Smooth muscle cell (in vitro differentiated cells): ENCODE measurements around the gene PPP1R12B. TPM values are rescaled to one million over a fixed set of nuclear protein-coding genes. Genes with fewer than 3 reads are reported as not detected.

Source experiments
- DNase-seq: peaks from one replicate; lab custom pipeline; 2025; ENCODE audit not compliant: unreplicated experiment; lab: John Stamatoyannopoulos, UW
- H2AFZ ChIP-seq: fragments of 200-600 bp; sonication (generic); 2 replicates; pipeline ENCODE4 v1.6.0; 2016; ENCODE audit warnings: antibody characterized with exemption, low read depth, mild to moderate bottlenecking
- H3F3A ChIP-seq: fragments of 200-600 bp; sonication (generic); 2 replicates; pipeline ENCODE4 v1.6.0; 2017; ENCODE audit warnings: antibody characterized with exemption, low read depth
- H3K27ac ChIP-seq: fragments of 200-600 bp; sonication (generic); 2 replicates; pipeline ENCODE4 v1.5.1; 2016; ENCODE audit warnings: low read depth, mild to moderate bottlenecking
- H3K27me3 ChIP-seq: fragments of 200-600 bp; sonication (generic); 2 replicates; pipeline ENCODE4 v1.6.1; 2016; ENCODE audit warnings: low read depth, mild to moderate bottlenecking
- H3K36me3 ChIP-seq: fragments of 200-600 bp; sonication (generic); 2 replicates; pipeline ENCODE4 v1.5.1; 2016; ENCODE audit warnings: low read depth
- H3K4me1 ChIP-seq: fragments of 200-600 bp; sonication (generic); 2 replicates; pipeline ENCODE4 v1.5.1; 2016; ENCODE audit warnings: low read depth
- H3K4me2 ChIP-seq: fragments of 200-600 bp; sonication (generic); 2 replicates; pipeline ENCODE4 v1.6.0; 2016; ENCODE audit warnings: mild to moderate bottlenecking
- H3K4me3 ChIP-seq: fragments of 200-600 bp; sonication (generic); 2 replicates; pipeline ENCODE4 v1.5.1; 2016; ENCODE audit warnings: mild to moderate bottlenecking
- H3K79me2 ChIP-seq: fragments of 200-600 bp; sonication (generic); 2 replicates; pipeline ENCODE4 v1.6.0; 2016; ENCODE audit warnings: low read depth, mild to moderate bottlenecking
- H3K9ac ChIP-seq: fragments of 200-600 bp; sonication (generic); 2 replicates; pipeline ENCODE4 v1.6.0; 2016; ENCODE audit warnings: low read depth
- H3K9me3 ChIP-seq: fragments of 200-600 bp; sonication (generic); replicated peaks from 2 replicates; pipeline ENCODE4 v1.5.1; 2016; ENCODE audit warnings: low read depth
- H4K20me1 ChIP-seq: fragments of 200-600 bp; sonication (generic); 2 replicates; pipeline ENCODE4 v1.6.0; 2016; ENCODE audit warnings: low read depth
- WGBS: methylation state at CpG from one replicate; pipeline ENCODE4 v1.1.7; 2016; ENCODE audit warnings: low lambda C conversion rate; 5-methylcytosine and 5-hydroxymethylcytosine counted together
- polyA plus RNA-seq: library from polyadenylated mRNA; unstranded; fragments of >200 nt; fragmentation: Nextera tagmentation; extraction: Ambion mirVana; gene quantifications from 2 replicates; pipeline ENCODE4 v1.2.1, GENCODE V29; 2016
- total RNA-seq: library from RNA; depleted of rRNA; stranded (reverse); fragments of >200 nt; gene quantifications from 2 replicates; pipeline ENCODE4 v1.2.3, GENCODE V29; 2014
- TF ChIP-seq, protein P1 (sequence below): fragments of 200-600 bp; sonication (generic); IDR thresholded peaks from 2 replicates; pipeline ENCODE4 v1.5.1; 2017; ENCODE audit warnings: borderline replicate concordance, mild to moderate bottlenecking, antibody characterized with exemption; ENCODE audit not compliant: insufficient read depth, poor library complexity, severe bottlenecking

The PPP1R12B gene
- total and polyA plus RNA-seq, 2 experiments from 2014 or later: 2.8 to 6.7 TPM

DNA sequence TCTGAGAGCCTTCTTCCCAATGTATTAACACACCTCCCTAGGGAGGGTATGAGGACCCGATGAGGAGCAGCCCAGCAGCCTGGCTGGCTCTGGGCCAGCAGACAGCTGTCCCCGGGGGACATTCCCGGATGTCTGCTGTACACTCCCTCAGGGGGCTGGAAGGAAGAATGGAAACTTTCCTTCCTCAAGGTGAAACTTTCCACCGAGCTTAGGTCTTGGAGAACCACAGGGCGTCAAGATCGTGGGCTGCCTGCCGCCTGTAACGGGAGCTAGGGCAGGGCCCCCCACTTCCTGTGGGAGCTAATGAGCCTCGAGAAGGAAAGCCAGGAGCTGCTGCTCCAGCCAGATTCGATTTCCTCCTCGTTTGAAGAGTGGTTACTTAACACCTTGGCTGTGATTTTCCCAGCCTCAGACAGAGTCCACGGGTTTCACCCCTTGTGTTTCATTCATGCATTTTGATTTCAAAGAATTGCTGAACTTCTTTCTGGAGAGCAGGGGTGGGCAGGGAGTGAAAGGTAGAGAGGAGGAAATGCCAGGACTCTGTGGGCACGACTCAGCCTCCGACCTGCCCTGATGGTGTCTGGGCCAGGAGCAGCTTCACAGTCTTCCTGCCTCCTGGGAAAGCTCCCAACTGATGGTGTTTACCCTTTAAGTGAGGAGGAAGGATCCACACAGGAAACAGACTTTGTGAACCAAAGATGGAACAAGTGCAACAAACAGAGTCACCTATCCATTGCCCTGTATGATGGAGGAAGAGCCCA, 36.4 kb upstream of the PPP1R12B start:
- no peaks in the 10 kb centered on the region for H3K27me3 ChIP-seq
- no peak overlapping the region for H3K4me3 ChIP-seq
- no peak overlapping the region for H3K4me2 ChIP-seq
- no peaks in the 10 kb centered on the region for H3K79me2 ChIP-seq
- H3K27ac ChIP-seq: no peak overlapping the region
- TF ChIP-seq, protein P1, sequence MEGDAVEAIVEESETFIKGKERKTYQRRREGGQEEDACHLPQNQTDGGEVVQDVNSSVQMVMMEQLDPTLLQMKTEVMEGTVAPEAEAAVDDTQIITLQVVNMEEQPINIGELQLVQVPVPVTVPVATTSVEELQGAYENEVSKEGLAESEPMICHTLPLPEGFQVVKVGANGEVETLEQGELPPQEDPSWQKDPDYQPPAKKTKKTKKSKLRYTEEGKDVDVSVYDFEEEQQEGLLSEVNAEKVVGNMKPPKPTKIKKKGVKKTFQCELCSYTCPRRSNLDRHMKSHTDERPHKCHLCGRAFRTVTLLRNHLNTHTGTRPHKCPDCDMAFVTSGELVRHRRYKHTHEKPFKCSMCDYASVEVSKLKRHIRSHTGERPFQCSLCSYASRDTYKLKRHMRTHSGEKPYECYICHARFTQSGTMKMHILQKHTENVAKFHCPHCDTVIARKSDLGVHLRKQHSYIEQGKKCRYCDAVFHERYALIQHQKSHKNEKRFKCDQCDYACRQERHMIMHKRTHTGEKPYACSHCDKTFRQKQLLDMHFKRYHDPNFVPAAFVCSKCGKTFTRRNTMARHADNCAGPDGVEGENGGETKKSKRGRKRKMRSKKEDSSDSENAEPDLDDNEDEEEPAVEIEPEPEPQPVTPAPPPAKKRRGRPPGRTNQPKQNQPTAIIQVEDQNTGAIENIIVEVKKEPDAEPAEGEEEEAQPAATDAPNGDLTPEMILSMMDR: no peak
- no peak overlapping the region for H2AFZ ChIP-seq
- H4K20me1 ChIP-seq: no peaks in the 10 kb centered on the region
- no peaks in the 10 kb centered on the region for H3K4me1 ChIP-seq
- WGBS: 60% methylated on average over 14 of the region's 14 CpGs
- H3K9me3 ChIP-seq: no peaks in the 10 kb centered on the region
- DNase-seq: no peak
- H3K36me3 ChIP-seq: no peaks in the 10 kb centered on the region
- no peak overlapping the region for H3K9ac ChIP-seq
- H3F3A ChIP-seq: no peaks in the 10 kb centered on the region

DNA sequence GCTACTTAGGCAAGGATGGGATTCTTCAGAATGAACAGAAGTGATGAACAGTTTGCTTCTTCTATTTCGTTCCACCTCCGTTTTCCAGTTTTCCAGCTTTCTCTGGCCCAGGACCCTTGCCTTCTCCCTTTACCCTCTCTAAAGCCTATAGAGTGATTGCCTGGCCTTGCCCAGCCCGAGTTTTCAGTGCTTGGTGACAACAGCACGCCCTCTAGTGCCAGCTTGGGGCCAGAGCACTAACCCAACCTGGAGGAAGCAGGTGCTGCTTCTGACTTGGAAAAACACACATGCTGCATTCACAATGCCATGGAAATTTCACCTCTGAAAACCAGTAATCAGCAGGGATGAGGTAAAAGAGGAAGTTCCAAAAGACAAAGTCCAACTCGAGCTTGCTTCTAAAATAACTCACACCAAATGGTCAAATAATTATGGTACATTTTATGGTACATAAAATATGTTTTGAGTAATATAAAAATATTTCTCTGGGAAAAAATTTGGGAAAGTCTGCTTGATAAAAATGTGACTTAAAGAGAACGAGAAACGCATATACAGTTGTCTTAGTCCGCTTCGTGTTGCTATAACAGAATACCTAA, 32.8 kb upstream of the PPP1R12B start:
- no peak overlapping the region for H2AFZ ChIP-seq
- no peaks in the 10 kb centered on the region for H3K36me3 ChIP-seq
- H3K79me2 ChIP-seq: no peaks in the 10 kb centered on the region
- H3K4me2 ChIP-seq: no peak overlapping the region
- H3K27me3 ChIP-seq: peaks cover 4% of the 10 kb centered on the region
- H3K4me3 ChIP-seq: no peak overlapping the region
- WGBS: 26% methylated on average over 9 of the region's 9 CpGs
- DNase-seq: peak; percentile 11
- no peak overlapping the region for H3K9ac ChIP-seq
- H3K27ac ChIP-seq: no peak overlapping the region
- no peaks in the 10 kb centered on the region for H3K4me1 ChIP-seq
- no peaks in the 10 kb centered on the region for H3F3A ChIP-seq
- H3K9me3 ChIP-seq: no peaks in the 10 kb centered on the region
- TF ChIP-seq, protein P1: peak; percentile 96
- H4K20me1 ChIP-seq: no peaks in the 10 kb centered on the region

DNA sequence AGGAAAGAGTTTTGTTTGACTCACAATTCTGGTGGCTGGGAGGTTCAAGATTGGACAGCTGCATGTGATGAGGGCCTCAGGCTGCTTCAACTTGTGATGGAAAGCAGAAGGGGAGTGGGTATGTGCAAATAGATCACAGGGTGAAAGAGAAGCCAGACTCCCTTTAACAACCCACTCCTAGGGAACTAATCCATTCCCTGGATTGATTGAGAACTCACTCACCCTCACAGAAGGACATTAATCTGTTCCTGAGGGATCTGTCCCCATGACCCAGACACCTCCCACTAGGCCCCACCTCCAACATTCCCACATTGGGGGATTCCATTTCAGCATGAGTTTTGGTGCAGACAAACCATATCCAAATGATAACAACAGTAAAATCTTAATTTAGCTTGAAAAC, 32.3 kb upstream of the PPP1R12B start:
- H3K4me2 ChIP-seq: no peak overlapping the region
- H3K79me2 ChIP-seq: no peaks in the 10 kb centered on the region
- no peak overlapping the region for H3K9ac ChIP-seq
- H3K27ac ChIP-seq: no peak overlapping the region
- no peaks in the 10 kb centered on the region for H3K9me3 ChIP-seq
- H3K27me3 ChIP-seq: peaks cover 7% of the 10 kb centered on the region
- H3K36me3 ChIP-seq: no peaks in the 10 kb centered on the region
- H3F3A ChIP-seq: no peaks in the 10 kb centered on the region
- H3K4me1 ChIP-seq: no peaks in the 10 kb centered on the region
- TF ChIP-seq, protein P1: no peak
- H3K4me3 ChIP-seq: no peak overlapping the region
- H4K20me1 ChIP-seq: no peaks in the 10 kb centered on the region
- DNase-seq: no peak
- H2AFZ ChIP-seq: no peak overlapping the region
